KMS-11 (cell line): ENCODE data around the gene URGCP.
"Not testable (repeated sequence)": the region's sequence is repeated elsewhere in the genome, so short reads cannot be mapped to it uniquely, and the experiment has no call there.

ENCODE experiments used
- H2AFZ ChIP-seq: fragments of 200-600 bp; sonication (generic); 2 replicates; pipeline ENCODE4 v1.6.1; 2016; ENCODE audit warnings: antibody characterized with exemption, mixed run types, low read depth
- H3K27ac ChIP-seq: fragments of 200-600 bp; sonication (generic); 2 replicates; pipeline ENCODE4 v1.6.1; 2016; ENCODE audit warnings: mild to moderate bottlenecking, mixed run types
- H3K27me3 ChIP-seq: fragments of 200-600 bp; sonication (generic); 2 replicates; pipeline ENCODE4 v1.6.1; 2017; ENCODE audit warnings: mild to moderate bottlenecking, low read depth, mixed run types, moderate library complexity; ENCODE audit not compliant: insufficient read depth
- H3K36me3 ChIP-seq: fragments of 200-600 bp; sonication (generic); 2 replicates; pipeline ENCODE4 v1.6.1; 2017; ENCODE audit warnings: mild to moderate bottlenecking, mixed run types; ENCODE audit not compliant: insufficient read depth
- H3K4me1 ChIP-seq: fragments of 200-600 bp; sonication (generic); 2 replicates; pipeline ENCODE4 v1.6.1; 2016; ENCODE audit warnings: mild to moderate bottlenecking, low read depth, mixed run types; ENCODE audit not compliant: poor library complexity, severe bottlenecking
- H3K4me2 ChIP-seq: fragments of 200-600 bp; sonication (generic); 2 replicates; pipeline ENCODE4 v1.7.0; 2016; ENCODE audit warnings: mild to moderate bottlenecking, mixed run types
- H3K4me3 ChIP-seq: fragments of 200-600 bp; sonication (generic); IDR thresholded peaks from 2 replicates; pipeline ENCODE4 v1.6.1; 2017; ENCODE audit warnings: low read depth, low read length, mixed read lengths; ENCODE audit not compliant: insufficient read depth
- H3K79me2 ChIP-seq: fragments of 200-600 bp; sonication (generic); 2 replicates; pipeline ENCODE4 v1.6.1; 2016; ENCODE audit warnings: low read depth, mixed run types; ENCODE audit not compliant: insufficient read depth
- H3K9ac ChIP-seq: fragments of 200-600 bp; sonication (generic); 2 replicates; pipeline ENCODE4 v1.6.1; 2016; ENCODE audit warnings: mild to moderate bottlenecking, mixed run types
- H4K20me1 ChIP-seq: fragments of 200-600 bp; sonication (generic); 2 replicates; pipeline ENCODE4 v1.6.1; 2016; ENCODE audit warnings: mild to moderate bottlenecking, mixed run types; ENCODE audit not compliant: insufficient read depth
- CTCF ChIP-seq: fragments of 200-600 bp; sonication (generic); conservative IDR thresholded peaks from 2 replicates; pipeline ENCODE4 v1.6.1; 2017; ENCODE audit warnings: low read depth, mild to moderate bottlenecking, antibody characterized with exemption, low read length, moderate library complexity, mixed read lengths

URGCP gene

GRCh38 chr7:43843296-43843695, 63.1 kb downstream of the URGCP start:
- peaks cover 22% of the 10 kb centered on the region for H3K4me1 ChIP-seq
- no peak overlapping the region for H3K4me3 ChIP-seq
- H3K27ac ChIP-seq, result no peak overlapping the region
- no peaks in the 10 kb centered on the region for H3K36me3 ChIP-seq
- no peak overlapping the region for H3K9ac ChIP-seq
- no peaks in the 10 kb centered on the region for H3K27me3 ChIP-seq
- no peak overlapping the region for H2AFZ ChIP-seq
- no peak for TF ChIP-seq CTCF
- H3K4me2 ChIP-seq, result no peak overlapping the region
- H4K20me1 ChIP-seq, result no peaks in the 10 kb centered on the region
- H3K79me2 ChIP-seq, result no peaks in the 10 kb centered on the region

GRCh38 chr7:43838201-43838658, 68.2 kb downstream of the URGCP start:
- Histone ChIP-seq H3K4me1 (peaks cover 28% of the 10 kb centered on the region), H4K20me1 (no peaks in the 10 kb centered on the region), H3K9ac (peak overlapping the region; percentile 25; the same call in 1 of the 2 replicates), H3K79me2 (no peaks in the 10 kb centered on the region), H3K4me2 (peak overlapping the region; percentile 71), H3K27ac (no peak overlapping the region), H2AFZ (peak overlapping the region; percentile 84), H3K4me3 (no peak overlapping the region), H3K27me3 (no peaks in the 10 kb centered on the region), H3K36me3 (no peaks in the 10 kb centered on the region)
- TF ChIP-seq CTCF, result no peak

- Histone ChIP-seq H3K4me3 (no peak overlapping the region), H3K27ac (no peak overlapping the region), H3K79me2 (no peaks in the 10 kb centered on the region), H3K4me2 (peak overlapping the region; percentile 33; the same call in 1 of the 2 replicates), H3K27me3 (no peaks in the 10 kb centered on the region), H3K4me1 (peaks cover 18% of the 10 kb centered on the region), H4K20me1 (no peaks in the 10 kb centered on the region), H3K9ac (no peak overlapping the region), H3K36me3 (no peaks in the 10 kb centered on the region), H2AFZ (peak overlapping the region; percentile 46)
- no peak for TF ChIP-seq CTCF
Observed at GRCh38 chr7:43834463-43835251, 71.7 kb downstream of the URGCP start.

GRCh38 chr7:43830917-43831316, 75.5 kb downstream of the URGCP start:
- not testable (repeated sequence) for H3K36me3 ChIP-seq, H3K27ac ChIP-seq, H3K4me3 ChIP-seq, H3K27me3 ChIP-seq, H4K20me1 ChIP-seq, H2AFZ ChIP-seq, H3K4me2 ChIP-seq, H3K9ac ChIP-seq, H3K79me2 ChIP-seq
- peaks cover 12% of the 10 kb centered on the region for H3K4me1 ChIP-seq
